PFSK-1 (cell line): Measurements from ENCODE around the gene GRID2IP.

Source experiments
- FOXP2 ChIP-seq: optimal IDR thresholded peaks from 2 replicates; pipeline ENCODE3; 2011; ENCODE audit warnings: borderline replicate concordance, control low read depth, inconsistent platforms; ENCODE audit not compliant: insufficient read depth; ENCODE audit errors: extremely low read length, extremely low read depth
- POLR2AphosphoS5 ChIP-seq: IDR thresholded peaks from 2 replicates; pipeline ENCODE4 v1.6.1; 2012; ENCODE audit warnings: low read depth, mild to moderate bottlenecking, control low read depth, low read length, moderate library complexity
- REST ChIP-seq, 2 experiments: IDR thresholded peaks; 2 replicates each; pipeline versions ENCODE4 v1.6.1 to v1.8.0; 2011 to 2012; ENCODE audit warnings: low read depth in 2 of 2, low read length in 2 of 2, control low read depth in 1 of 2, inconsistent platforms in 1 of 2, mild to moderate bottlenecking in 1 of 2, moderate library complexity in 1 of 2; ENCODE audit not compliant: insufficient read depth in 1 of 2
- SIN3A ChIP-seq: IDR thresholded peaks from 2 replicates; pipeline ENCODE4 v1.6.1; 2012; ENCODE audit warnings: mild to moderate bottlenecking, low read length, moderate library complexity, borderline replicate concordance; ENCODE audit not compliant: insufficient read depth
- TAF1 ChIP-seq: IDR thresholded peaks from 2 replicates; pipeline ENCODE4 v1.6.1; 2012; ENCODE audit warnings: low read length, control low read depth, borderline replicate concordance; ENCODE audit not compliant: insufficient read depth

Gene GRID2IP

GRCh38 chr7:6547400-6547799 is 3.9 kb downstream of the GRID2IP start:
- TF ChIP-seq FOXP2 (no peak), REST (IDR thresholded peaks at IDR 0.05; ENCODE audit: insufficient read depth in 1 of 2, low read depth in 2 of 2, low read length in 2 of 2) (no peak), SIN3A (no peak), POLR2AphosphoS5 (no peak), TAF1 (no peak)

GRCh38 chr7:6546498-6547251 is 4.6 kb downstream of the GRID2IP start:
- TF ChIP-seq SIN3A (no peak), POLR2AphosphoS5 (no peak)

GRCh38 chr7:6545398-6546126 is 5.7 kb downstream of the GRID2IP start:
- no peak for TF ChIP-seq REST (IDR thresholded peaks at IDR 0.05; ENCODE audit: insufficient read depth in 1 of 2, low read depth in 2 of 2, low read length in 2 of 2)
- TF ChIP-seq FOXP2, result no peak
- no peak for TF ChIP-seq POLR2AphosphoS5
- no peak for TF ChIP-seq SIN3A
- TF ChIP-seq TAF1, result no peak

DNA sequence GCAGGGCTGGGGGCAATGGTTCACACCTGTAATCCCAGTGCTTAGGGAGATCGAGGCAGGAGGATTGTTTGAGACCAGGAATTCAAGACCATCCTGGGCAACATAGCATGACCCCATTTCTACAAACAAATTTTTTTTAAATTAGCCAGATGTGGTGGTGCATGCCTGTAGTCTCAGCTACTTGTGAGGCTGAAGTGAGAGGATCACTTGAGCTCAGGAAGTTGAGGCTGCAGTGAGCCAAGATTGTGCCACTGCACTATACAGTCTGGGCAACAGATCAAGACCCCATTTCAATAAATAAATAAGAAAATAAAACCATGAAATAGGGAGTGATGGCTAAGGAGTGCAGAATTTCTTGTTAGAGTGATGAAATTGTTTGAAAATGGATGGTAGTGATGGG is 8.9 kb downstream of the GRID2IP start:
- TF ChIP-seq POLR2AphosphoS5 (no peak), TAF1 (no peak), FOXP2 (no peak)

- TF ChIP-seq SIN3A (no peak), TAF1 (no peak), REST (IDR thresholded peaks at IDR 0.05; ENCODE audit: insufficient read depth in 1 of 2, low read depth in 2 of 2, low read length in 2 of 2) (no peak), FOXP2 (no peak), POLR2AphosphoS5 (no peak)
Observed at GRCh38 chr7:6536262-6537260, 14.7 kb downstream of the GRID2IP start.
